IMR-90 (cell line): Measurements from ENCODE around the gene GDPD2. TPM values are rescaled to one million over a fixed set of nuclear protein-coding genes. Genes with fewer than 3 reads are reported as not detected.

ENCODE experiments used
- ATAC-seq: fragments of 200-7000 bp; cut with Tn5 transposase; 2 replicates; pipeline ENCODE4 v1.9.1; 2020; ENCODE audit warnings: low read depth, mild to moderate bottlenecking, moderate library complexity
- BruUV-seq: library from RNA; stranded (reverse); fragments of 400-500 nt; replicated peaks from 2 replicates; lab custom pipeline; 2021; lab: Mats Ljungman, UMichigan
- CTCF ChIA-PET: fragments of 300-600 bp; formaldehyde crosslinking; extraction: SDS; loops from one replicate; lab custom pipeline; 2021; ENCODE audit warnings: antibody characterized with exemption; lab: Yijun Ruan, JAX
- POLR2A ChIA-PET: fragments of 300-600 bp; sonication (Branson Sonifier 250); formaldehyde crosslinking; loops from one replicate; lab custom pipeline; 2022; ENCODE audit warnings: antibody characterized with exemption; ENCODE audit not compliant: unreplicated experiment; lab: Charles Lee
- DNase-seq: peaks from one replicate; pipeline ENCODE4 v3.0.0; 2013
- H2AFZ ChIP-seq: replicated peaks from 2 replicates; pipeline ENCODE3; 2013; ENCODE audit warnings: low read length, mild to moderate bottlenecking; ENCODE audit not compliant: poor library complexity
- H2AK5ac ChIP-seq: 2 replicates; pipeline ENCODE4 v1.6.1; 2013; ENCODE audit warnings: low read depth, low read length, inconsistent platforms
- H2AK9ac ChIP-seq: replicated peaks from 2 replicates; pipeline ENCODE3; 2013; ENCODE audit warnings: mild to moderate bottlenecking, low read depth, low read length, moderate library complexity; ENCODE audit not compliant: poor library complexity
- H2BK120ac ChIP-seq: 2 replicates; pipeline ENCODE4 v1.6.1; 2013; ENCODE audit warnings: low read depth, low read length, inconsistent platforms
- H2BK15ac ChIP-seq: 3 replicates; pipeline ENCODE4 v1.6.1; 2013; ENCODE audit warnings: low read depth, low read length, inconsistent platforms
- H2BK20ac ChIP-seq: 2 replicates; pipeline ENCODE4 v1.6.1; 2013; ENCODE audit warnings: low read depth, mild to moderate bottlenecking, inconsistent platforms, low read length, moderate library complexity
- H2BK5ac ChIP-seq: 2 replicates; pipeline ENCODE4 v1.6.1; 2013; ENCODE audit warnings: mild to moderate bottlenecking, low read depth, low read length, inconsistent platforms; ENCODE audit not compliant: poor library complexity, severe bottlenecking
- H3K14ac ChIP-seq: replicated peaks from 2 replicates; pipeline ENCODE4 v1.6.1; 2013; ENCODE audit warnings: low read depth, low read length, inconsistent platforms
- H3K18ac ChIP-seq: 2 replicates; pipeline ENCODE4 v1.6.1; 2013; ENCODE audit warnings: low read depth, low read length, control low read depth
- H3K23ac ChIP-seq: 2 replicates; pipeline ENCODE4 v1.6.1; 2013; ENCODE audit warnings: low read depth, low read length, inconsistent platforms
- H3K27ac ChIP-seq: 2 replicates; pipeline ENCODE4 v1.5.1; 2013; ENCODE audit warnings: mild to moderate bottlenecking, control low read depth, low read length; ENCODE audit not compliant: insufficient read depth
- H3K27me3 ChIP-seq: 2 replicates; pipeline ENCODE4 v1.6.1; 2013; ENCODE audit warnings: low read length; ENCODE audit not compliant: control insufficient read depth, insufficient read depth
- H3K36me3 ChIP-seq: 2 replicates; pipeline ENCODE4 v1.6.1; 2013; ENCODE audit warnings: low read length, mixed read lengths; ENCODE audit not compliant: control insufficient read depth, insufficient read depth
- H3K4ac ChIP-seq: 2 replicates; pipeline ENCODE4 v1.6.1; 2013; ENCODE audit warnings: low read depth, low read length, inconsistent platforms
- H3K4me1 ChIP-seq: 2 replicates; pipeline ENCODE4 v1.6.1; 2013; ENCODE audit warnings: low read length, mixed read lengths; ENCODE audit not compliant: control insufficient read depth, insufficient read depth
- H3K4me2 ChIP-seq: 2 replicates; pipeline ENCODE4 v1.6.1; 2013; ENCODE audit warnings: low read depth, mild to moderate bottlenecking, control low read depth, low read length, moderate library complexity
- H3K4me3 ChIP-seq: 2 replicates; pipeline ENCODE4 v1.5.1; 2013; ENCODE audit warnings: low read depth, mild to moderate bottlenecking, control low read depth, low read length, moderate library complexity; ENCODE audit not compliant: insufficient read depth
- H3K56ac ChIP-seq: 2 replicates; pipeline ENCODE4 v1.6.1; 2013; ENCODE audit warnings: low read length, inconsistent platforms; ENCODE audit not compliant: insufficient read depth; ENCODE audit errors: extremely low read depth
- H3K79me1 ChIP-seq, 2 experiments: 2 replicates each; pipeline ENCODE4 v1.6.1; 2013; ENCODE audit warnings: low read length in 2 of 2, inconsistent platforms in 1 of 2, low read depth in 1 of 2
- H3K9ac ChIP-seq: 2 replicates; pipeline ENCODE4 v1.6.1; 2013; ENCODE audit warnings: low read depth, low read length, control low read depth
- H3K9me1 ChIP-seq: 2 replicates; pipeline ENCODE4 v1.6.1; 2013; ENCODE audit warnings: low read length, inconsistent platforms; ENCODE audit not compliant: insufficient read depth
- H3K9me3 ChIP-seq: 2 replicates; pipeline ENCODE4 v1.6.1; 2013; ENCODE audit warnings: low read length; ENCODE audit not compliant: control insufficient read depth, insufficient read depth
- H4K20me1 ChIP-seq: 2 replicates; pipeline ENCODE4 v1.6.1; 2013; ENCODE audit warnings: low read length, inconsistent platforms; ENCODE audit not compliant: insufficient read depth
- H4K5ac ChIP-seq: 2 replicates; pipeline ENCODE4 v1.6.1; 2013; ENCODE audit warnings: mild to moderate bottlenecking, low read depth, low read length, control low read depth
- H4K8ac ChIP-seq, 2 experiments: 2 replicates each; pipeline ENCODE4 v1.6.1; 2013; ENCODE audit warnings: low read depth in 2 of 2, low read length in 2 of 2, control low read depth in 1 of 2, inconsistent platforms in 1 of 2
- H4K91ac ChIP-seq: 2 replicates; pipeline ENCODE4 v1.6.1; 2013; ENCODE audit warnings: low read depth, low read length, inconsistent platforms; ENCODE audit not compliant: insufficient read depth
- BHLHE40 ChIP-seq: fragments of 150-350 bp; IDR thresholded peaks from 2 replicates; pipeline ENCODE4 v1.6.1; 2016; ENCODE audit warnings: mild to moderate bottlenecking, low read depth, low read length
- CEBPB ChIP-seq: IDR thresholded peaks from 2 replicates; pipeline ENCODE4 v1.6.1; 2012; ENCODE audit warnings: low read depth, low read length, improper control_type of control experiment
- CHD1 ChIP-seq: IDR thresholded peaks from 2 replicates; pipeline ENCODE4 v1.6.1; 2012; ENCODE audit warnings: low read depth, low read length, improper control_type of control experiment
- CTCF ChIP-seq: conservative IDR thresholded peaks from 2 replicates; pipeline ENCODE4 v1.5.1; 2012; ENCODE audit warnings: mild to moderate bottlenecking, low read depth, low read length, improper control_type of control experiment
- ELK1 ChIP-seq: fragments of 150-350 bp; IDR thresholded peaks from 2 replicates; pipeline ENCODE4 v1.6.1; 2016; ENCODE audit warnings: low read depth, mild to moderate bottlenecking, low read length, moderate library complexity, borderline replicate concordance
- FOS ChIP-seq: fragments of 150-350 bp; IDR thresholded peaks from 2 replicates; pipeline ENCODE4 v1.6.1; 2016; ENCODE audit warnings: low read depth, low read length
- MAFK ChIP-seq: IDR thresholded peaks from 2 replicates; pipeline ENCODE4 v1.6.1; 2012; ENCODE audit warnings: low read depth, low read length, improper control_type of control experiment
- MAZ ChIP-seq: IDR thresholded peaks from 2 replicates; pipeline ENCODE4 v1.6.1; 2012; ENCODE audit warnings: low read depth, mild to moderate bottlenecking, low read length, improper control_type of control experiment, moderate library complexity, borderline replicate concordance
- MXI1 ChIP-seq: IDR thresholded peaks from 2 replicates; pipeline ENCODE4 v1.6.1; 2012; ENCODE audit warnings: low read depth, mild to moderate bottlenecking, low read length, moderate library complexity, borderline replicate concordance
- NFE2L2 ChIP-seq: fragments of 150-350 bp; IDR thresholded peaks from 2 replicates; pipeline ENCODE4 v1.6.1; 2016; ENCODE audit warnings: low read depth, mild to moderate bottlenecking, low read length
- POLR2A ChIP-seq: IDR thresholded peaks from 2 replicates; pipeline ENCODE4 v1.6.1; 2012; ENCODE audit warnings: mild to moderate bottlenecking, low read depth, low read length
- RAD21 ChIP-seq: IDR thresholded peaks from 2 replicates; pipeline ENCODE4 v1.6.1; 2012; ENCODE audit warnings: low read length, improper control_type of control experiment
- RCOR1 ChIP-seq: IDR thresholded peaks from 2 replicates; pipeline ENCODE4 v1.6.1; 2012; ENCODE audit warnings: mild to moderate bottlenecking, low read length, improper control_type of control experiment; ENCODE audit not compliant: insufficient replicate concordance
- RFX5 ChIP-seq: IDR thresholded peaks from 2 replicates; pipeline ENCODE4 v1.8.0; 2012; ENCODE audit warnings: low read depth, mild to moderate bottlenecking, low read length, moderate library complexity
- SMC3 ChIP-seq: fragments of 150-350 bp; IDR thresholded peaks from 2 replicates; pipeline ENCODE4 v1.6.1; 2016; ENCODE audit warnings: low read depth, mild to moderate bottlenecking, antibody characterized with exemption, low read length, moderate library complexity
- WGBS, 2 experiments: methylation state at CpG; one replicate each; pipeline versions ENCODE4 v1.1.5 to v1.1.7; 2013; ENCODE audit warnings: missing lambda C conversion rate in 2 of 2; ENCODE audit not compliant: insufficient read length in 1 of 2; ENCODE audit errors: extremely low coverage in 2 of 2; 5-methylcytosine and 5-hydroxymethylcytosine counted together
- dilution Hi-C: fragments of 300-500 bp; cut with HindIII; formaldehyde crosslinking; loops from one replicate; pipeline ENCODE4 v1.14.3; 2018; ENCODE audit warnings: low sequenced_read_pairs; ENCODE audit not compliant: unreplicated experiment
- in situ Hi-C: fragments of 300-500 bp; cut with MboI; formaldehyde crosslinking; loops from 3 replicates; pipeline ENCODE4 v1.14.3; 2019; ENCODE audit warnings: low sequenced_read_pairs, inconsistent platforms, mixed read lengths
- intact Hi-C: fragments of 100-400 bp; cut with micrococcal nuclease; formaldehyde crosslinking; loops from 2 replicates; pipeline ENCODE4 v1.10.0; 2022
- polyA plus RNA-seq, 3 experiments: library from polyadenylated mRNA; depleted of rRNA; stranded (reverse); fragments of >200 nt; gene quantifications; 2 replicates each; pipeline ENCODE4 v1.2.3, GENCODE V29; 2012; ENCODE audit warnings: low replicate concordance in 1 of 3
- total RNA-seq: library from RNA; depleted of rRNA; stranded (reverse); fragments of >200 nt; gene quantifications from 2 replicates; pipeline ENCODE4 v1.2.3, GENCODE V29; 2012

The GDPD2 gene
- total and polyA plus RNA-seq, 2 of the 4 experiments (the other 2 are of a cell fraction): not detected

GRCh38 chrX:70478526-70479245, 55.6 kb downstream of the GDPD2 start:
- peak overlapping the region; percentile 54 for H2BK5ac ChIP-seq
- peak overlapping the region; percentile 89 for H2AK5ac ChIP-seq
- peak overlapping the region; percentile 92 for H3K4ac ChIP-seq
- peaks cover 0 to 36% of the 10 kb centered on the region in 2 experiments for H3K79me1 ChIP-seq
- H3K23ac ChIP-seq: peak overlapping the region; percentile 87; the same call in 1 of the 2 replicates
- 0 out of 2 replicates have a peak overlapping the region, but pooled peaks have one; percentile 2 for H3K9ac ChIP-seq
- no peak for DNase-seq
- peak overlapping the region; percentile 74 for H2AK9ac ChIP-seq
- H3K14ac ChIP-seq: peak overlapping the region; percentile 90
- POLR2A ChIA-PET: no interaction called here
- H3K36me3 ChIP-seq: peaks cover 3% of the 10 kb centered on the region
- H3K27ac ChIP-seq: peak overlapping the region; percentile 54
- no CpG with 5 or more reads among the region's 10 CpGs for WGBS, 2 experiments
- H3K9me1 ChIP-seq: peaks cover 12% of the 10 kb centered on the region
- CTCF ChIA-PET: no interaction called here
- peak overlapping the region; percentile 79; the same call in 1 of the 2 replicates for H2BK120ac ChIP-seq
- intact Hi-C loops: no loop called here
- in situ Hi-C loops: no loop called here
- H3K9me3 ChIP-seq: no peaks in the 10 kb centered on the region
- H4K20me1 ChIP-seq: no peaks in the 10 kb centered on the region
- H3K27me3 ChIP-seq: no peaks in the 10 kb centered on the region; the same call in 1 of the 2 replicates
- H2BK15ac ChIP-seq: peak overlapping the region; percentile 97; the same call in 1 of the 3 replicates
- dilution Hi-C loops: no loop called here
- no peak overlapping the region for H3K56ac ChIP-seq
- H4K8ac ChIP-seq: peak overlapping the region; percentile 78 to 87
- BruUV-seq: no TSS peak
- peaks cover 22% of the 10 kb centered on the region for H3K4me1 ChIP-seq
- peak overlapping the region; percentile 86 for H4K91ac ChIP-seq
- peak overlapping the region; percentile 82 for H2BK20ac ChIP-seq
- peak overlapping the region; percentile 73 for H3K4me2 ChIP-seq
- no peak; the same call in 1 of the 2 replicates for ATAC-seq
- peak overlapping the region; percentile 58 for H3K18ac ChIP-seq
- H2AFZ ChIP-seq: peak overlapping the region; percentile 71
- H3K4me3 ChIP-seq: no peak overlapping the region
- 0 out of 2 replicates have a peak overlapping the region, but pooled peaks have one; percentile 1 for H4K5ac ChIP-seq
- TF ChIP-seq FOS: no peak
- TF ChIP-seq SMC3: no peak
- TF ChIP-seq CHD1: no peak
- TF ChIP-seq MXI1: no peak
- no peak for TF ChIP-seq NFE2L2
- TF ChIP-seq POLR2A: no peak
- TF ChIP-seq CEBPB: no peak
- TF ChIP-seq MAZ: no peak
- TF ChIP-seq RAD21: no peak
- TF ChIP-seq MAFK: no peak
- no peak for TF ChIP-seq BHLHE40
- TF ChIP-seq CTCF: no peak
- no peak for TF ChIP-seq RFX5
- TF ChIP-seq ELK1: no peak
- no peak for TF ChIP-seq RCOR1
